ENCODE results near the gene PHYKPL. TPM values are rescaled to one million over a fixed set of nuclear protein-coding genes. Genes with fewer than 3 reads are reported as not detected.

Gene PHYKPL
- total and polyA plus RNA-seq, 2 of the 8 experiments (the other 6 are each of a cell fraction or from before 2014, with no cell fraction given): 25.1 to 32.1 TPM

DNA sequence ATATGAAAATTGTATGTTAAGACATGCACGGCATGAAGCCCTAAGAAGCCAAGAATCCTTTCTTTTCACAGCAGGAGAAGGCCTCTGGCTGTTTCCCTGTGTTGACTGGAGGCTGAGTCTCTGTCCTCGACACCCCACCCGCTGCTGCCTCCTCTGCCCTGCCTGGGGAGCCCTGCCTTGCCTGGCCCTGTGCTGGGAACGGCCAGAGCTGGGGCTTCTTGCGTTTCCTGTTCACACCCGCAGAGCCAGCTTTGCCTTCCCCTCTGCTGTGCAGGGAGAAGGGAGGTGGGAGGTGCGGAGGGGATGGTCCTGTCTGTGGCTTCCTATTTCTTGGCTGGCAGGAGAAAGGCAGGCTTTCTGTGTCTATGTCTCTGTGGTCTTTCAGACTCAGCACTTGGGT, 38.6 kb downstream of the PHYKPL start:
- no peaks in the 10 kb centered on the region for H3K79me1 ChIP-seq (ENCODE audit: low read depth, low read length)
- H4K20me1 ChIP-seq (replicated peaks in 1 of 2; ENCODE audit: control insufficient read depth in 1 of 2, insufficient read depth in 2 of 2, low read length in 2 of 2): no peaks in the 10 kb centered on the region
- H3K23ac ChIP-seq (ENCODE audit: insufficient read length): no peak overlapping the region
- H3K27ac ChIP-seq (ENCODE audit: low read depth, low read length): no peak overlapping the region
- no peak for DNase-seq (ENCODE audit: low read depth in 1 of 2, low spot score in 2 of 2)
- no peak overlapping the region for H2AFZ ChIP-seq (ENCODE audit: low read length)
- ChIA-PET CTCF (ENCODE audit: partially characterized antibody) (interaction anchor here (1.1 to 1.6 kb wide), 3 partner anchors 8 to 12 kb away, joined by 3 read pairs; no protein-coding TSS in a partner anchor), POLR2A (ENCODE audit: partially characterized antibody) (interaction anchor here (31.3 to 38.5 kb wide), 2 partner anchors 9 to 10 kb away, joined by 985 read pairs; partner anchors contain the start of genes GMCL2 and HNRNPAB)
- H3K9me3 ChIP-seq (ENCODE audit: insufficient read depth in 2 of 2, low read depth in 1 of 2, low read length in 1 of 2): peaks cover 0 to 8% of the 10 kb centered on the region in 2 experiments; a peak in 2 of 4 replicates
- H3K23me2 ChIP-seq (ENCODE audit: low read depth, low read length): no peaks in the 10 kb centered on the region
- no peaks in the 10 kb centered on the region for H3K79me2 ChIP-seq (ENCODE audit: control insufficient read depth in 1 of 2, insufficient read depth in 2 of 2, low read length in 2 of 2)
- no peak overlapping the region for H3K4me2 ChIP-seq (ENCODE audit: insufficient read depth in 1 of 2, low read depth in 2 of 2, low read length in 2 of 2)
- no peak overlapping the region for H2BK20ac ChIP-seq (ENCODE audit: low read length)
- no peak overlapping the region for H3K56ac ChIP-seq (replicated peaks; ENCODE audit: insufficient read length, low read depth, low read length)
- H4K91ac ChIP-seq (replicated peaks; ENCODE audit: insufficient read length, low read length): no peak overlapping the region
- no peak overlapping the region for H2BK5ac ChIP-seq (ENCODE audit: low read depth, low read length)
- H2AK5ac ChIP-seq (ENCODE audit: low read depth, low read length): no peak overlapping the region
- peaks cover 0 to 10% (median 3%) of the 10 kb centered on the region in 4 experiments; a peak in 3 of 7 replicates for H3K4me1 ChIP-seq (replicated peaks in 1 of 4; ENCODE audit: control insufficient read depth in 3 of 4, insufficient read depth in 4 of 4, low read length in 3 of 4)
- no peaks in the 10 kb centered on the region for H3K36me3 ChIP-seq (ENCODE audit: control insufficient read depth in 2 of 4, insufficient read depth in 4 of 4, low read length in 3 of 4)
- H3K14ac ChIP-seq (ENCODE audit: insufficient read length): no peak overlapping the region
- no peak overlapping the region for H4K5ac ChIP-seq (ENCODE audit: insufficient read length, low read depth, low read length)
- H2BK15ac ChIP-seq (ENCODE audit: low read length): no peak overlapping the region
- no peaks in the 10 kb centered on the region; a peak in 1 of 7 replicates for H3K27me3 ChIP-seq (replicated peaks in 1 of 4; ENCODE audit: control insufficient read depth in 3 of 4, extremely low read depth in 1 of 4, insufficient read depth in 3 of 4, low read length in 3 of 4)
- H3K4me3 ChIP-seq (ENCODE audit: extremely low read depth in 1 of 4, insufficient read depth in 2 of 4, low read depth in 3 of 4, low read length in 4 of 4): no peak overlapping the region
- FAIRE-seq: no peak
- no peak overlapping the region for H3K4ac ChIP-seq (replicated peaks; ENCODE audit: insufficient read length, low read depth, low read length)
- H2BK120ac ChIP-seq (replicated peaks; ENCODE audit: low read depth, low read length): no peak overlapping the region
- no peak overlapping the region; the same call in 1 of the 2 replicates for H3K18ac ChIP-seq (ENCODE audit: extremely low read depth, low read length)
- H2BK12ac ChIP-seq (ENCODE audit: low read depth, low read length): peak overlapping the region; percentile 33; the same call in 1 of the 2 replicates
- H3K9ac ChIP-seq (replicated peaks in 1 of 4; ENCODE audit: extremely low read depth in 1 of 4, low read depth in 3 of 4, low read length in 3 of 4): no peak overlapping the region
- 88% methylated on average over 6 of the region's 7 CpGs; no CpG with 5 or more reads in 1 of the 2 experiments for WGBS, 2 experiments (ENCODE audit: extremely low coverage in 1 of 2, insufficient coverage in 1 of 2, insufficient read length in 1 of 2, insufficient replicate concordance in 2 of 2, low coverage in 1 of 2, low lambda C conversion rate in 2 of 2, missing lambda C conversion rate in 1 of 2)
- H4K8ac ChIP-seq (ENCODE audit: extremely low read depth, insufficient read depth, low read length): no peak overlapping the region
- no peak for TF ChIP-seq JUN (IDR thresholded peaks at IDR 0.05; ENCODE audit: low read depth, low read length)
- TF ChIP-seq SP4 (IDR thresholded peaks at IDR 0.05; ENCODE audit: low read length): no peak
- TF ChIP-seq, protein P1, sequence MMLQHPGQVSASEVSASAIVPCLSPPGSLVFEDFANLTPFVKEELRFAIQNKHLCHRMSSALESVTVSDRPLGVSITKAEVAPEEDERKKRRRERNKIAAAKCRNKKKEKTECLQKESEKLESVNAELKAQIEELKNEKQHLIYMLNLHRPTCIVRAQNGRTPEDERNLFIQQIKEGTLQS (IDR thresholded peaks at IDR 0.05; ENCODE audit: insufficient read depth, low read depth, low read length): no peak
- TF ChIP-seq POU5F1 (IDR thresholded peaks at IDR 0.05; ENCODE audit: low read depth, low read length): no peak
- no peak for TF ChIP-seq POLR2A (IDR thresholded peaks at IDR 0.05; ENCODE audit: control extremely low read depth in 1 of 2, low read depth in 2 of 2, low read length in 2 of 2)
- no peak for TF ChIP-seq ASH2L (IDR thresholded peaks at IDR 0.05; ENCODE audit: low read length)
- no peak for TF ChIP-seq RAD21 (IDR thresholded peaks at IDR 0.05 in 1 of 2, conservative IDR thresholded peaks at IDR 0.05 in 1 of 2; ENCODE audit: low read depth in 2 of 2, low read length in 2 of 2)
- TF ChIP-seq FOSL1 (IDR thresholded peaks at IDR 0.05; ENCODE audit: insufficient read depth, low read depth, low read length): no peak
- TF ChIP-seq NRF1 (IDR thresholded peaks at IDR 0.05; ENCODE audit: low read depth, low read length): no peak
- TF ChIP-seq CHD1 (IDR thresholded peaks at IDR 0.05; ENCODE audit: low read depth, low read length): no peak
- no peak for TF ChIP-seq SIRT6 (IDR thresholded peaks at IDR 0.05; ENCODE audit: low read length)
- no peak for TF ChIP-seq KDM5A (IDR thresholded peaks at IDR 0.05; ENCODE audit: low read length)
- TF ChIP-seq POLR2AphosphoS5 (IDR thresholded peaks at IDR 0.05; ENCODE audit: low read depth, low read length): no peak
- TF ChIP-seq RNF2 (IDR thresholded peaks at IDR 0.05; ENCODE audit: borderline replicate concordance, low read depth, low read length, missing control alignments, poor library complexity, severe bottlenecking): no peak
